Testis (tissue), 2 donors: ENCODE data around the gene ATE1.

Source experiments
- CTCF ChIP-seq, 3 experiments: fragments of 450-650 bp in 2 of 3; fragments of 200-600 bp in 1 of 3; sonication (generic) in 1 of 3; IDR thresholded peaks; one replicate each; pipeline ENCODE4 v1.5.1; 2016 to 2019; ENCODE audit warnings: antibody characterized with exemption in 3 of 3, mild to moderate bottlenecking in 2 of 3, moderate library complexity in 1 of 3
- POLR2A ChIP-seq: fragments of 450-650 bp; IDR thresholded peaks from one replicate; pipeline ENCODE4 v1.6.1; 2017; ENCODE audit warnings: antibody characterized with exemption, mild to moderate bottlenecking, moderate library complexity

- TF ChIP-seq CTCF (IDR thresholded peaks at IDR 0.05) (no peak), POLR2A (no peak)
These were observed 163.4 kb downstream of the ATE1 start for GRCh38 chr10:121764233-121764942.
